ENCODE results near the gene LPIN1. TPM values are rescaled to one million over a fixed set of nuclear protein-coding genes. Genes with fewer than 3 reads are reported as not detected.

The LPIN1 gene
- total and polyA plus RNA-seq, 2 of the 8 experiments (the other 6 are each of a cell fraction or from before 2014, with no cell fraction given): 4.3 to 9.8 TPM

- Histone ChIP-seq H2BK20ac (ENCODE audit: low read length) (no peak overlapping the region), H3K4me2 (ENCODE audit: insufficient read depth in 1 of 2, low read depth in 2 of 2, low read length in 2 of 2) (no peak overlapping the region), H4K5ac (ENCODE audit: insufficient read length, low read depth, low read length) (no peak overlapping the region), H3K14ac (ENCODE audit: insufficient read length) (no peak overlapping the region), H3K4me3 (ENCODE audit: extremely low read depth in 1 of 4, insufficient read depth in 2 of 4, low read depth in 3 of 4, low read length in 4 of 4) (no peak overlapping the region), H3K27ac (ENCODE audit: low read depth, low read length) (no peak overlapping the region), H3K23me2 (ENCODE audit: low read depth, low read length) (no peaks in the 10 kb centered on the region), H2AFZ (ENCODE audit: low read length) (no peak overlapping the region), H3K9ac (replicated peaks in 1 of 4; ENCODE audit: extremely low read depth in 1 of 4, low read depth in 3 of 4, low read length in 3 of 4) (no peak overlapping the region), H3K9me3 (ENCODE audit: insufficient read depth in 2 of 2, low read depth in 1 of 2, low read length in 1 of 2) (peaks cover 30% of the 10 kb centered on the region in 2 experiments), H2BK15ac (ENCODE audit: low read length) (no peak overlapping the region), H3K4ac (replicated peaks; ENCODE audit: insufficient read length, low read depth, low read length) (no peak overlapping the region), H4K8ac (ENCODE audit: extremely low read depth, insufficient read depth, low read length) (no peak overlapping the region), H3K23ac (ENCODE audit: insufficient read length) (no peak overlapping the region), H3K56ac (replicated peaks; ENCODE audit: insufficient read length, low read depth, low read length) (no peak overlapping the region), H4K20me1 (replicated peaks in 1 of 2; ENCODE audit: control insufficient read depth in 1 of 2, insufficient read depth in 2 of 2, low read length in 2 of 2) (no peaks in the 10 kb centered on the region), H3K36me3 (ENCODE audit: control insufficient read depth in 2 of 4, insufficient read depth in 4 of 4, low read length in 3 of 4) (no peaks in the 10 kb centered on the region), H4K91ac (replicated peaks; ENCODE audit: insufficient read length, low read length) (no peak overlapping the region), H3K79me2 (ENCODE audit: control insufficient read depth in 1 of 2, insufficient read depth in 2 of 2, low read length in 2 of 2) (no peaks in the 10 kb centered on the region), H3K27me3 (replicated peaks in 1 of 4; ENCODE audit: control insufficient read depth in 3 of 4, extremely low read depth in 1 of 4, insufficient read depth in 3 of 4, low read length in 3 of 4) (no peaks in the 10 kb centered on the region), H2BK120ac (replicated peaks; ENCODE audit: low read depth, low read length) (no peak overlapping the region), H3K18ac (ENCODE audit: extremely low read depth, low read length) (no peak overlapping the region), H2BK5ac (ENCODE audit: low read depth, low read length) (no peak overlapping the region), H2BK12ac (ENCODE audit: low read depth, low read length) (no peak overlapping the region), H3K79me1 (ENCODE audit: low read depth, low read length) (no peaks in the 10 kb centered on the region), H2AK5ac (ENCODE audit: low read depth, low read length) (no peak overlapping the region), H3K4me1 (replicated peaks in 1 of 4; ENCODE audit: control insufficient read depth in 3 of 4, insufficient read depth in 4 of 4, low read length in 3 of 4) (peaks cover 0 to 1% (median 0%) of the 10 kb centered on the region in 4 experiments; a peak in 3 of 7 replicates)
- no peak for FAIRE-seq
- ChIA-PET CTCF (ENCODE audit: partially characterized antibody) (interaction anchor here (0.6 to 1.0 kb wide), 3 partner anchors 9 to 708 kb away, joined by 3 read pairs; no protein-coding TSS in a partner anchor), POLR2A (ENCODE audit: partially characterized antibody) (no interaction called here)
- 84% methylated on average over 10 of the region's 10 CpGs; no CpG with 5 or more reads in 1 of the 2 experiments for WGBS, 2 experiments (ENCODE audit: extremely low coverage in 1 of 2, insufficient coverage in 1 of 2, insufficient read length in 1 of 2, insufficient replicate concordance in 2 of 2, low coverage in 1 of 2, low lambda C conversion rate in 2 of 2, missing lambda C conversion rate in 1 of 2)
- TF ChIP-seq YY1 (IDR thresholded peaks at IDR 0.05; ENCODE audit: low read depth, low read length) (no peak), FOSL1 (IDR thresholded peaks at IDR 0.05; ENCODE audit: insufficient read depth, low read depth, low read length) (no peak), RNF2 (IDR thresholded peaks at IDR 0.05; ENCODE audit: borderline replicate concordance, low read depth, low read length, missing control alignments, poor library complexity, severe bottlenecking) (no peak), CBX8 (IDR thresholded peaks at IDR 0.05; ENCODE audit: borderline replicate concordance, low read depth, low read length) (no peak), TAF1 (IDR thresholded peaks at IDR 0.05; ENCODE audit: low read depth, low read length) (no peak)
- TF ChIP-seq, protein P1, sequence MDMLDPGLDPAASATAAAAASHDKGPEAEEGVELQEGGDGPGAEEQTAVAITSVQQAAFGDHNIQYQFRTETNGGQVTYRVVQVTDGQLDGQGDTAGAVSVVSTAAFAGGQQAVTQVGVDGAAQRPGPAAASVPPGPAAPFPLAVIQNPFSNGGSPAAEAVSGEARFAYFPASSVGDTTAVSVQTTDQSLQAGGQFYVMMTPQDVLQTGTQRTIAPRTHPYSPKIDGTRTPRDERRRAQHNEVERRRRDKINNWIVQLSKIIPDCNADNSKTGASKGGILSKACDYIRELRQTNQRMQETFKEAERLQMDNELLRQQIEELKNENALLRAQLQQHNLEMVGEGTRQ (IDR thresholded peaks at IDR 0.05; ENCODE audit: low read length): no peak
- no peak for DNase-seq (ENCODE audit: low read depth in 1 of 2, low spot score in 2 of 2)
These were observed 108.8 kb downstream of the LPIN1 start for GRCh38 chr2:11855064-11855760.

Measured in H1 (cell line).